ENCODE results near the gene USP13. TPM values are rescaled to one million over a fixed set of nuclear protein-coding genes. Genes with fewer than 3 reads are reported as not detected.

USP13 gene
- total RNA-seq, 4 donors from 2014 or later: 117 to 453 (median 249) TPM

DNA sequence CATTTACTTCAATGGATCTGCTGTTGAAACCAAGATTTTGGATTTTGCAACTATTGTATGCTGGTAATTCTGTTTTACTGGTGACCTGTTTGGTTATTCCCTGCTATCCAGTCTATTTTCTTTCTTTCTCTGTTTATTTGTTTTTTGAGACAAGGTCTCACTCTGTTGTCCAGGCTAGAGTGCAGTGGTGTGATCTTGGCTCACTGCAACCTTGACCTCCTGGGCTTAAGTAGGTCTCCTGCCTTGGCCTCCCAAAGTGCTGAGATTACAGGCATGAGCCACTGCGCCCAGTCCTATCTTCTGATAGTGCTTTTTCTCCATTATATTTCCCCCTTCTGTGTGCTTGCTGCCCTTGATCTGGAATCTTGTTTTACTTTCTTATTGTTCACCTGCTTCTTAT is 15.6 kb downstream of the USP13 start:
- Histone ChIP-seq H3K36me3 (no peaks in the 10 kb centered on the region), H3K4me3 (no peak overlapping the region), H3K9me3 (no peaks in the 10 kb centered on the region), H3K27me3 (no peaks in the 10 kb centered on the region), H3K27ac (peak overlapping the region; percentile 80 to 98 (median 94)), H3K4me1 (peaks cover 90 to 97% of the 10 kb centered on the region in 2 donors)
- TF ChIP-seq POLR2A (IDR thresholded peaks at IDR 0.05): no peak
- TF ChIP-seq, protein P1, sequence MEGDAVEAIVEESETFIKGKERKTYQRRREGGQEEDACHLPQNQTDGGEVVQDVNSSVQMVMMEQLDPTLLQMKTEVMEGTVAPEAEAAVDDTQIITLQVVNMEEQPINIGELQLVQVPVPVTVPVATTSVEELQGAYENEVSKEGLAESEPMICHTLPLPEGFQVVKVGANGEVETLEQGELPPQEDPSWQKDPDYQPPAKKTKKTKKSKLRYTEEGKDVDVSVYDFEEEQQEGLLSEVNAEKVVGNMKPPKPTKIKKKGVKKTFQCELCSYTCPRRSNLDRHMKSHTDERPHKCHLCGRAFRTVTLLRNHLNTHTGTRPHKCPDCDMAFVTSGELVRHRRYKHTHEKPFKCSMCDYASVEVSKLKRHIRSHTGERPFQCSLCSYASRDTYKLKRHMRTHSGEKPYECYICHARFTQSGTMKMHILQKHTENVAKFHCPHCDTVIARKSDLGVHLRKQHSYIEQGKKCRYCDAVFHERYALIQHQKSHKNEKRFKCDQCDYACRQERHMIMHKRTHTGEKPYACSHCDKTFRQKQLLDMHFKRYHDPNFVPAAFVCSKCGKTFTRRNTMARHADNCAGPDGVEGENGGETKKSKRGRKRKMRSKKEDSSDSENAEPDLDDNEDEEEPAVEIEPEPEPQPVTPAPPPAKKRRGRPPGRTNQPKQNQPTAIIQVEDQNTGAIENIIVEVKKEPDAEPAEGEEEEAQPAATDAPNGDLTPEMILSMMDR (IDR thresholded peaks at IDR 0.05 in 4 of 5, conservative IDR thresholded peaks at IDR 0.05 in 1 of 5): no peak
- intact Hi-C loops (cut with DNase I; ENCODE audit: low total_unique reads) (loop anchor here (5.0 kb wide), 1 partner anchor 64 kb away; no protein-coding TSS in a partner anchor), in situ Hi-C loops (cut with MboI; ENCODE audit: low sequenced_read_pairs in 4 of 4) (no loop called here)
- no peak for DNase-seq
- ATAC-seq: no peak

DNA sequence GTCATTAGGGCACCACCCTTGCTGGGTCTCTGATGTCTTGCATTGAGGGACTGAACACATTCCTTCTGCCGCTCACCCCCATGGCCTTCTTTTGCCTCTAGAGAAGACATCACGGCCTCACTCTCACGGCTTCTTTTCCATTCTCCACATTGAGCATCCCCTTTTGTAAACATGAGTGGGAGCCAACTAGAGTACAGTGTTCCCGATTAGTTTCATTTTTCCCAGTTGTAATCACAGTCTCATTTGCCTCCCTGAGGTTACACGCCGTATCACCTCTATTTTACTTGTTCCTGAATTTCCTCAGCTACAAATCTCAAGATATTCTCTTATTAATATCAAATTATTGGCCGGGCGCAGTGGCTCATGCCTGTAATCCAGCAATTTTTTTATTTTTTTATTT is 17.5 kb downstream of the USP13 start:
- Histone ChIP-seq H3K27ac (peak overlapping the region; percentile 80 to 98 (median 94)), H3K36me3 (no peaks in the 10 kb centered on the region), H3K4me3 (no peak overlapping the region), H3K27me3 (no peaks in the 10 kb centered on the region), H3K4me1 (peaks cover 73 to 85% of the 10 kb centered on the region in 2 donors), H3K9me3 (no peaks in the 10 kb centered on the region)
- in situ Hi-C loops (cut with MboI; ENCODE audit: low sequenced_read_pairs in 4 of 4) (loop anchor here in 1 of 4 donors (5.0 kb wide), 1 partner anchor 62 kb away; no protein-coding TSS in a partner anchor), intact Hi-C loops (cut with DNase I; ENCODE audit: low total_unique reads) (no loop called here)
- TF ChIP-seq, protein P1 (IDR thresholded peaks at IDR 0.05 in 4 of 5, conservative IDR thresholded peaks at IDR 0.05 in 1 of 5): no peak
- no peak for TF ChIP-seq POLR2A (IDR thresholded peaks at IDR 0.05)
- DNase-seq: no peak
- no peak for ATAC-seq

DNA sequence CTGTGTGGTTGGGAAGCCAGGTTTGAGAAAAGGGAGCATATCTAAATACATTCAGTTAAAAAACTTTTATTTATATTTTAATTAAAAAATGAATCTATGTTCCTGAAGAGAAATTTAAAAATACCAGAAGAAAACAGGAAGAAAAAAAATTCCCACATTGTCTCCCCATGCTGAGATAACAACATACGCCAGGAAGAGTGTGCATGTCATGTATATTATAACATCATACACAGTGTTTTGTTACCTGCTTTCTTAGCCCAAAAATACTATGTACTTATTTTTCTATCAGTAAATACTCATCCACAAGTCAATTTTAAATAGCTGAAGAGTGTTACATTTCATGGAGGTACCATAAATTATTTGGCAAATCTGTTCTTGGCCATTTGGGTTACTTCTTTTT is 18.5 kb downstream of the USP13 start:
- in situ Hi-C loops (cut with MboI; ENCODE audit: low sequenced_read_pairs in 4 of 4): loop anchor here in 1 of 4 donors (5.0 kb wide), 1 partner anchor 61 kb away; no protein-coding TSS in a partner anchor
- Histone ChIP-seq H3K9me3 (no peaks in the 10 kb centered on the region), H3K27me3 (no peaks in the 10 kb centered on the region), H3K27ac (peak overlapping the region; percentile 80 to 98 (median 94)), H3K36me3 (no peaks in the 10 kb centered on the region), H3K4me1 (peaks cover 63 to 75% of the 10 kb centered on the region in 2 donors), H3K4me3 (peak overlapping the region in 2 of 4 donors; percentile 16 to 27)
- DNase-seq: no peak
- TF ChIP-seq POLR2A (IDR thresholded peaks at IDR 0.05): no peak
- TF ChIP-seq, protein P1 (IDR thresholded peaks at IDR 0.05 in 4 of 5, conservative IDR thresholded peaks at IDR 0.05 in 1 of 5): no peak
- no peak for ATAC-seq
- intact Hi-C loops (cut with DNase I; ENCODE audit: low total_unique reads): no loop called here

DNA sequence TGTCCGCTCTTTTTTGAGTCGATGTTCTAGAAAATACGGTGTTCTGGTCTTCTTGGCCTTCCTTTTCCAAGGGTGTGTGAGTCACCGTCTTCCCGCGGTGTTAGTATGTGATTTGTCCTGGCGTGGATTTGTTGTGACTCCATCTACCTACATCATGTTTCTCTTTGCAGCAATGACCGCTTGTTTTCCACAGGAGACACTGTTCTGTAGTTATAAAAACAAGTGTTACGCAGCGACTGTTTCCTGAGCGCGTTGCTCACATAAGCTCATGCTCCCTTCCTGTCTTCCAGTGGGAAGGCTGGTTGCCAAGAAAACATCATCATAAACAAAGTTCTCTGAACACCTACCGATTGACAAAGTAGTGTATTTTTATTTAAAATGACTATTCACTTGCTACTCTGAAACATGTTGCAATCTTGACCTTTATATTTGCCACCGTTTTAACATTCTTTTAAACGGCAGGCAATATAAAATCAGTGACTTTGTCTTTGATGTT is 19.0 kb downstream of the USP13 start:
- Histone ChIP-seq H3K27ac (peak overlapping the region; percentile 80 to 98 (median 94)), H3K4me3 (peak overlapping the region in 3 of 4 donors; percentile 6 to 27 (median 16)), H3K27me3 (no peaks in the 10 kb centered on the region), H3K4me1 (peaks cover 61 to 71% of the 10 kb centered on the region in 2 donors), H3K9me3 (no peaks in the 10 kb centered on the region), H3K36me3 (no peaks in the 10 kb centered on the region)
- intact Hi-C loops (cut with DNase I; ENCODE audit: low total_unique reads): no loop called here
- in situ Hi-C loops (cut with MboI; ENCODE audit: low sequenced_read_pairs in 4 of 4): loop anchor here in 1 of 4 donors (5.0 kb wide), 1 partner anchor 61 kb away; no protein-coding TSS in a partner anchor
- ATAC-seq (peak; percentile 83 to 84), DNase-seq (peak; percentile 76)
- TF ChIP-seq, protein P1 (IDR thresholded peaks at IDR 0.05 in 4 of 5, conservative IDR thresholded peaks at IDR 0.05 in 1 of 5): no peak
- TF ChIP-seq POLR2A (IDR thresholded peaks at IDR 0.05): peak in 1 of 2 donors; percentile 59
